Measurements from ENCODE around the gene TRIM3. TPM values are rescaled to one million over a fixed set of nuclear protein-coding genes. Genes with fewer than 3 reads are reported as not detected.
A peak's percentile ranks its signal among the peaks of the same experiment; 100 is the strongest.
"Not testable (repeated sequence)": the region's sequence is repeated elsewhere in the genome, so short reads cannot be mapped to it uniquely, and the experiment has no call there.

The TRIM3 gene
- total RNA-seq (2014; rRNA removed; shearing (Covaris generic)), result 34.5 and 37.9 TPM in 2 replicates

DNA sequence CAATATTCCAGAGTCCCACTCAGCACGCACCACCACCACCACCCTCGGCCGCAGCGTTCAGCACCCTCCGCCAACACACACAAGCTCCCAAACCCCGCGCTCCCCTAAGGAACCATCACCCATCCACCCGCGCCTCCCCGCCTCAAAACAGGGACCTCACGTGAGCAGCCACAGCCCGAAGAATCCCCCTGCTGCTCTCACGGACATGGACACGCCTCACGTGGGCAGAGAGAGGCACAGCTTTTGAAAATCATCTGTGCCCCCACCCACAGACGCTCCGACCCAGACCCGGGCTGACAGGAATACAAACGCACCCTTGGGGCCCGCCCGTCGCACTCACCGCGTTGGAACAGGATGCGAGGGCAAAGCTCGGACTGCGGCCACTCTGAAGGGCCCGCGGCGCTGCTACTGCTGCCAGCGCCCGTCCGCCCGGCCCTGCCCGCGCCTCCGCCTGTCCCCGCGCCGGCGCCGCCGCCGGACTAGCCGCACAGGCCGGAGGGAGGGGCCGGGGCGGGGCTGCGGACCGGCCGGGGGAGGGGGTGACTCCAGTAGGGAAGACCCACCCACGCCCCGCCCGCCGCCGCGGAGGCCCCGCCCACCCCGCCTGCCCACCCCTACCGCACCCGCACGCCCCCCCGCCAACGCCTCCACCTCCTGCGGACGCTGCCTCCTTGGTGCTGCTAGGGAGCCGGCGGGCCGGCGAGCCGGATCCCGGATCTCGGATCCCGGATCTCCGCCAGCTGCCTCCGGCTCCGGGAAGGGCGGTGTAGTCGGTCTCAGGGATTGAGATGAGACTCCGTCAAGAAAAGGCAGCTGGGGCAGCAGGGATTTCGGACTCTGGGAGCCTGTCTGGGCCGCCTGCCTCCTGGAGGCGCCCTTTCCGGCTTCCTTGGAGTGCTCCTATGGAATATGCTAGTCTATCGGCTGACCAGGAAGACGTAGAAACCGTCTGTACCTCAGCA is at the start of gene TRIM3:
Gene TRIM3, minus strand, starts transcription at position 491 of the 962 bp plus-strand sequence. CDS start 8,246 bp downstream, outside the sequence.
- peak; percentile 90 for DNase-seq (ENCODE audit: low spot score)

GRCh38 chr11:6523253-6523652 is 49.5 kb upstream of the TRIM3 start:
- DNase-seq (ENCODE audit: low spot score), result peak; percentile 73

DNA sequence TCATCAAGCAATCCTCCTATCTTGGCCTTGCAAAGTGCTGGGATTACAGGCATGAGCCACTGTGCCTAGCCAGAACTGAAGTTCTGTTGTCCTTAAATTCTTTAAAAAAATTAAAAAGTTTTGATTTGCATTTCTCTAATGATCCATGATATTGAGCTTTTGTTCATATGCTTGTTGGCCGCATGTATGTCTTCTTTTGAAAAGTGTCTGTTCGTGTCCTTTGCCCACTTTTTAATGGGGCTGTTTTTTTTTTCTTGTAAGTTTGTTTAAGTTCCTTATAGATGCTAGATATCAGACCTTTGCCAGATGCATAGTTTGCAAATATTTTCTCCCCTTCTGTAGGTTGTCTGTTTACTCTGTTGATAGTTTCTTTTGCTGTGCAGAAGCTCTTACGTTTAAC is 48.2 kb upstream of the TRIM3 start:
- DNase-seq (ENCODE audit: low spot score), result not testable (repeated sequence)

DNA sequence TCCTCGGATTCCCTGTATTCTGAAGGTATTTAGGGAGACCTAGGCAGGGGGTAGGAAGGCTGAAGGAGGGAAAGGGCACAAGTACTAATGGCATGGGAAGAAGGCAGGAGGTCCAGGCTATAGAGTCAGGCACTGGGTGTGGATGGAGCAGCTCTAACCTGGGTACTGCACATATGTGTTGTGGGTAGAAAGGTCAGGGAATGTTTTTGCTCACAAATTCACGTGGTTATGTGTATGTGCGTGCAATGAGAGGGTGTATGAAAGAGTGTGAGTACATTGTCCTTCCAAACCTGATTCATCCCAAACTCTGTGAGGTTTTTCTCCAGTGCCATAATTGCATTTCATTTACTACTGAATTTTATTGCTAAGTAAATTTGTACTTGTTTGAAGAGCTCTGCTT is 46.5 kb upstream of the TRIM3 start:
- DNase-seq (ENCODE audit: low spot score), result no peak

GRCh38 chr11:6516865-6517264 is 43.1 kb upstream of the TRIM3 start:
- DNase-seq (ENCODE audit: low spot score), result no peak

GRCh38 chr11:6505577-6506240 is 32.0 kb upstream of the TRIM3 start:
- peak; percentile 79 for DNase-seq (ENCODE audit: low spot score)

- DNase-seq (ENCODE audit: low spot score), result no peak
Observed at GRCh38 chr11:6504166-6504565, 30.4 kb upstream of the TRIM3 start.

GRCh38 chr11:6502382-6502781 is 28.6 kb upstream of the TRIM3 start:
- no peak for DNase-seq (ENCODE audit: low spot score)

DNA sequence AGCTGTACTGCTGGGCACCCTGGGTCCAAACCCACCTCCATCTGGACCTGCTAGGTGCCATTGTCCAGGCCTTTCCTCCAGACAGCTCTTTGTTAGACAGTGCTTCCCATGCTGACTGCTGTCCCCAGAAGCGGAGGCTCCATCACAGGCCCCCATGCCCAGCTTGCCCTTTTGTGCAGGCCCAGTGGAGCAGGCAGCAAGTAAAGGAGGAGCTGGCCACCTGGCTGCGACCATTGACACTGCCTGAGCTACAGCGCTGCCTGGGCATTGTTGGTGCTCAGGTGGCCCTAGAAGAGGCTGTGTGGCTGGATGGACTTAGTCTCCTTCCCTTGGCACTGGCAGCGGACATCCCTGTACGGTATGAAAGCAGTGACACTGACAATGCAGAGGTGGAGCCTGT is 24.8 kb upstream of the TRIM3 start:
- no peak for DNase-seq (ENCODE audit: low spot score)

GRCh38 chr11:6498121-6498520 is 24.4 kb upstream of the TRIM3 start:
- DNase-seq (ENCODE audit: low spot score), result no peak

GRCh38 chr11:6497069-6497839 is 23.5 kb upstream of the TRIM3 start, which contains the start of gene DNHD1:
DNHD1 (plus strand) TSS chr11:6497280; CDS start chr11:6498216, 936 bp downstream.
- DNase-seq (ENCODE audit: low spot score), result no peak

DNA sequence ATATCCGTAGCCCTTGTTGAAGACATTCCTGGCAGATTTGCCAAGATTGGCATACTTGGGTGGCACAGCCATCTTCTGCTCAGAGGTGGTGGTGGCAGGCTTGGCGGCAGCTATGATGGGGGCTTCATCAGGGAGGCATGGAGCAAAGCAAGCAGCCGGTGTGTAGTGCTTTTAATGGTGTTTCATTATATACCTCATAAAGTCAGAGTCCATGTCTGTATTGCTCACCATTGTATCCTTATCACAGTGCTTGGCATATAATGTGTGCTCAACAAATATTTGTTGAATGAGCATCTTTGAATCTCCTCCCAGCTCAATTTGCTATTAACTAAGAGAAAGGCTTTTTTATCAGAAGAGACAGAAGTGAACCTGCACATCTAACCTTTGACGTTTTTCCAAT is 15.6 kb upstream of the TRIM3 start:
- no peak for DNase-seq (ENCODE audit: low spot score)

DNA sequence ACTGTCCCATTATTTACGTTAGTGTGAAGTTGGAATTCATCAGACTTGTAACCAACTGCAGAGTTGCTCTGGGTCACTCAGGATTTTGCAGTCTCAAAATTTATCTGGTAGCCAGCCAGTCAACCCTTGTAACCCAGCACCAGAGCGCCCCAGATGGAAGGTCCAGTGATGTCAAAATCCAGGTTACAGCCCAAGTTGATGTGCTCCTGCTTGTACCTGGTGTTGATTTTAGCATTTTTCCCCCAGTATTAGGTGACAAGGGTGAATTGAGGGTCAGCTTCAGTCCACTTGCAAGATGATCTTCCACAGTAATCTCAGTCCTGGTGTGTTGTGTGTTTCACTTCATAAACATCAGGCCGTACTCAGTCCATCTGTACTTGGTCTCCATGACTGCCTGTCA is 15.1 kb upstream of the TRIM3 start:
- no peak for DNase-seq (ENCODE audit: low spot score)

DNA sequence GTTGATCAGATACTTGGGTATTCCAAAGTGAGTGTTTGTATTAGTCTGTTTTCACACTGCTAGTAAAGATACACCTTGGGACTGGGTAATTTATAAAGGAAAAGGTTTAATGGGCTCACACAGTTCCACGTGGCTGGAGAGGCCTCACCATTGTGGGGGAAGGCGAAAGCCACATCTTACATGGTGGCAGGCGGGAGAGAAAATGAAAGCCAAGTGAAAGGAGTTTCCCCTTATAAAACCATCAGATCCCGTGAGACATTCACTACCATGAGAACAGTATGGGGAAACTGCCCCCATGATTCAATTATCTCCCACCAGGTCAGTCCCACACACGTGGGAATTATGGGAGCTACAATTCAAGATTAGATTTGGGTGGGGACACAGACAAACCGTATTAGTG is 14.6 kb upstream of the TRIM3 start:
- DNase-seq (ENCODE audit: low spot score), result no peak

GRCh38 chr11:6486938-6487337 is 13.2 kb upstream of the TRIM3 start:
- no peak for DNase-seq (ENCODE audit: low spot score)

- DNase-seq (ENCODE audit: low spot score), result no peak
Observed at GRCh38 chr11:6486256-6486655, 12.5 kb upstream of the TRIM3 start.

DNA sequence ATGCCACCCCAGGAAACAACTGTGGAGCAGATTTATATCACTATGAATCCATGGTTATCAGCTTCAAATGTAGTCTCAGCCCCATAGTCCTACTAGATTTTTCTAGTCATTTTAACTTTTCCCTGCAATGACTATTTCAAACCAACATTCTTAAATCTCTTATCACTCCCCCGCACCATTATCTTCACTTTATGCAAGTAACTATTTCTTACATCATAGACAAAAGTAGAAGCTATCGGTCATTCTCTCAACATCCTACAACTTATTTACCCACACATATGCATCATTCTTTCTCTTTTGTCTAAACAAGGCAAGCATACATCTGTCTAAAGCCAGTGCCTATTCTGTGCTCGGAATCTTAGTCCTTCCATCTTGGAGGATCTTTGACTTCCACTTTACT is 11.9 kb upstream of the TRIM3 start:
- DNase-seq (ENCODE audit: low spot score), result no peak

DNA sequence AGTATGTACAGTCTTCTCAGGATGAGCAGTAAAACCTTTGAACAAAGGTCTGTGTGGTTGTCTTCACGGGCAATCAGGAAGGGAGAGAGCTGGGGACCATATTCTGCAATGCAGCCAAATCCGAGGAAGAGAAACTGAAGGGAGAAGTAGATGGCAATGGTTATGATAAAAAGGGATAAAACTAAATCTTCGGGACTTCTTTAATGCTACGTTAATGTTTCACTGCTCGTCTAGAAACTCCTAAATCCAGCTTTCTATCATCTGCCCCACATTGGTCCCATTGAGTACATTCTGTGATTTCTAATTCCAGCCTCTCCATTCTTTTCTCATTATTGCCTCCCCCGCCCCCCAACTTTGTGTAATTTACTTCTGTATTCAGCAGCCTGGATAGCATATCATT is 9.3 kb upstream of the TRIM3 start:
- no peak for DNase-seq (ENCODE audit: low spot score)

- DNase-seq (ENCODE audit: low spot score), result no peak
Observed at GRCh38 chr11:6482441-6482840, 8.7 kb upstream of the TRIM3 start.

DNA sequence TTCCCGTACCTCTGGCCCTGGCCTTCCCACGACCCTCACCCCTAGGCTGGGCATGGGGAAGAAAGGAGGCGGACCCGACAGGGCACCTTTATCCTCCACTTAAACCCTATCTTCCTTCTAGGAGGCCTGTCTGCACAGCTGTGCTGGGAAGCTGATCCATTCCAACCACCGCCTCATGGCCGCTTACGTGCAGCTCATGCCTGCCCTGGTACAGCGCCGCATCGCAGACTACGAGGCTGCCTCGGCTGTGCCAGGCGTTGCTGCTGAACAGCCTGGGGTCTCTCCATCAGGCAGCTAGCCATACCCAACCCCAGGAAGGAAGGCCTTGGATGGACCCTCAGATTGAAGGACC is 8.2 kb upstream of the TRIM3 start:
- DNase-seq (ENCODE audit: low spot score), result no peak

GRCh38 chr11:6481012-6481923 is 7.5 kb upstream of the TRIM3 start, which contains the start of the genes ARFIP2 and TIMM10B:
ARFIP2 (minus strand) TSS chr11:6481331; CDS start chr11:6480421, 910 bp downstream.
TIMM10B (plus strand) TSS chr11:6481501; CDS start chr11:6481517, 16 bp downstream.
- DNase-seq (ENCODE audit: low spot score), result peak; percentile 98

All from HT-29 (cell line).